Measurements from ENCODE around the gene CYBA. TPM values are rescaled to one million over a fixed set of nuclear protein-coding genes. Genes with fewer than 3 reads are reported as not detected.
A peak's percentile ranks its signal among the peaks of the same experiment; 100 is the strongest.

The CYBA gene
- total and polyA plus RNA-seq, 2 of the 13 experiments (the other 11 are each of a cell fraction or from before 2014, with no cell fraction given): 196 to 250 TPM

GRCh38 chr16:88686439-88687253, 35.8 kb upstream of the CYBA start, which contains the start of gene SNAI3 (continued):
- TF ChIP-seq LCORL (IDR thresholded peaks at IDR 0.05) (no peak), LCORL (CRISPR knock-in tag; IDR thresholded peaks at IDR 0.05) (peak; percentile 73), YEATS4 (CRISPR knock-in tag; IDR thresholded peaks at IDR 0.05; ENCODE audit: borderline replicate concordance) (peak; percentile 56; the same call in 1 of the 2 replicates), HNF1A (IDR thresholded peaks at IDR 0.05; ENCODE audit: low read depth) (no peak), HNF1A (CRISPR knock-in tag; IDR thresholded peaks at IDR 0.05; ENCODE audit: borderline replicate concordance) (0 out of 2 replicates have a peak, but pooled peaks have one; percentile 37), ERF (CRISPR knock-in tag; IDR thresholded peaks at IDR 0.05) (peak; percentile 63; the same call in 1 of the 2 replicates), ZBTB8A (CRISPR knock-in tag; IDR thresholded peaks at IDR 0.05; ENCODE audit: borderline replicate concordance, low read depth) (peak; percentile 86; the same call in 1 of the 2 replicates), ZNF550 (CRISPR knock-in tag; IDR thresholded peaks at IDR 0.05; ENCODE audit: borderline replicate concordance) (no peak), CSRNP1 (CRISPR knock-in tag; IDR thresholded peaks at IDR 0.05) (no peak), IRF1 (CRISPR knock-in tag; IDR thresholded peaks at IDR 0.05; ENCODE audit: low read depth) (0 out of 2 replicates have a peak, but pooled peaks have one; percentile 33), ZNF263 (CRISPR knock-in tag; IDR thresholded peaks at IDR 0.05) (no peak; the same call in 1 of the 2 replicates), SIN3B (IDR thresholded peaks at IDR 0.05; ENCODE audit: low read length) (no peak), ZNF776 (CRISPR knock-in tag; IDR thresholded peaks at IDR 0.05) (peak; percentile 17; the same call in 1 of the 2 replicates), CREB3 (CRISPR knock-in tag; IDR thresholded peaks at IDR 0.05) (no peak), IRX3 (CRISPR knock-in tag; IDR thresholded peaks at IDR 0.05; ENCODE audit: borderline replicate concordance, low read depth) (no peak), ZNF280D (CRISPR knock-in tag; IDR thresholded peaks at IDR 0.05) (0 out of 2 replicates have a peak, but pooled peaks have one; percentile 44), ZSCAN31 (CRISPR knock-in tag; IDR thresholded peaks at IDR 0.05; ENCODE audit: low read depth) (peak; percentile 83), ZNF724P (CRISPR knock-in tag; IDR thresholded peaks at IDR 0.05; ENCODE audit: borderline replicate concordance) (peak; percentile 74)
